ENCODE results near the gene SDC4. TPM values are rescaled to one million over a fixed set of nuclear protein-coding genes. Genes with fewer than 3 reads are reported as not detected.

SDC4 gene
- total RNA-seq, 1 experiment from 2014 or later, result 114 TPM

- peak overlapping the region; percentile 81 for H3K27ac ChIP-seq
- no peaks in the 10 kb centered on the region for H3K27me3 ChIP-seq (ENCODE audit: insufficient read depth, low read depth)
- H3K79me2 ChIP-seq (ENCODE audit: low read depth), result peaks cover 75% of the 10 kb centered on the region
- no peaks in the 10 kb centered on the region for H3K9me2 ChIP-seq (ENCODE audit: insufficient read depth)
- intact Hi-C loops (cut with micrococcal nuclease; ENCODE audit: unreplicated experiment), result loop anchor here (1.0 to 2.0 kb wide), 2 partner anchors 9 to 26 kb away; partner anchors contain the start of gene SYS1
- TF ChIP-seq, protein P1, sequence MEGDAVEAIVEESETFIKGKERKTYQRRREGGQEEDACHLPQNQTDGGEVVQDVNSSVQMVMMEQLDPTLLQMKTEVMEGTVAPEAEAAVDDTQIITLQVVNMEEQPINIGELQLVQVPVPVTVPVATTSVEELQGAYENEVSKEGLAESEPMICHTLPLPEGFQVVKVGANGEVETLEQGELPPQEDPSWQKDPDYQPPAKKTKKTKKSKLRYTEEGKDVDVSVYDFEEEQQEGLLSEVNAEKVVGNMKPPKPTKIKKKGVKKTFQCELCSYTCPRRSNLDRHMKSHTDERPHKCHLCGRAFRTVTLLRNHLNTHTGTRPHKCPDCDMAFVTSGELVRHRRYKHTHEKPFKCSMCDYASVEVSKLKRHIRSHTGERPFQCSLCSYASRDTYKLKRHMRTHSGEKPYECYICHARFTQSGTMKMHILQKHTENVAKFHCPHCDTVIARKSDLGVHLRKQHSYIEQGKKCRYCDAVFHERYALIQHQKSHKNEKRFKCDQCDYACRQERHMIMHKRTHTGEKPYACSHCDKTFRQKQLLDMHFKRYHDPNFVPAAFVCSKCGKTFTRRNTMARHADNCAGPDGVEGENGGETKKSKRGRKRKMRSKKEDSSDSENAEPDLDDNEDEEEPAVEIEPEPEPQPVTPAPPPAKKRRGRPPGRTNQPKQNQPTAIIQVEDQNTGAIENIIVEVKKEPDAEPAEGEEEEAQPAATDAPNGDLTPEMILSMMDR (conservative IDR thresholded peaks at IDR 0.05), result no peak
- no peak for TF ChIP-seq EZH2 (IDR thresholded peaks at IDR 0.05; ENCODE audit: low read depth)
- H3K9me3 ChIP-seq (ENCODE audit: insufficient read depth, low read depth), result no peaks in the 10 kb centered on the region
- H3K36me3 ChIP-seq (ENCODE audit: low read depth), result peaks cover 63% of the 10 kb centered on the region
- peak; percentile 80 to 89 for DNase-seq
- H2AFZ ChIP-seq, result no peak overlapping the region
- H3K4me2 ChIP-seq, result peak overlapping the region; percentile 93
- peaks cover 11% of the 10 kb centered on the region for H4K20me1 ChIP-seq (ENCODE audit: insufficient read depth)
- H3F3A ChIP-seq (ENCODE audit: insufficient read depth, low read depth), result peaks cover 59% of the 10 kb centered on the region
- no peak overlapping the region; the same call in 1 of the 2 replicates for H3K4me3 ChIP-seq
- BruUV-seq (replicated peaks), result TSS peak; percentile 94
- H3K4me1 ChIP-seq (replicated peaks; ENCODE audit: insufficient read depth), result peaks cover 62% of the 10 kb centered on the region
- ChIA-PET CTCF (interaction anchor here (0.8 kb wide), 1 partner anchor 14 kb away, joined by 5 read pairs; no protein-coding TSS in a partner anchor), POLR2A (ENCODE audit: unreplicated experiment) (interaction anchor here (0.6 to 1.4 kb wide), 5 partner anchors 8 to 462 kb away, joined by 4 to 9 read pairs (median 5); no protein-coding TSS in a partner anchor)
Observed at GRCh38 chr20:45336530-45337366, 11.5 kb downstream of the SDC4 start.

GRCh38 chr20:45330476-45330875 is 17.7 kb downstream of the SDC4 start:
- no peak overlapping the region for H3K4me2 ChIP-seq
- H2AFZ ChIP-seq, result no peak overlapping the region
- ChIA-PET CTCF (no interaction called here), POLR2A (ENCODE audit: unreplicated experiment) (interaction anchor here (0.6 kb wide), 1 partner anchor 32 kb away, joined by 3 read pairs; no protein-coding TSS in a partner anchor)
- H3K36me3 ChIP-seq (ENCODE audit: low read depth), result peaks cover 51% of the 10 kb centered on the region
- H3K4me3 ChIP-seq, result no peak overlapping the region
- H3K9me3 ChIP-seq (ENCODE audit: insufficient read depth, low read depth), result no peaks in the 10 kb centered on the region
- no TSS peak for BruUV-seq (replicated peaks)
- H3F3A ChIP-seq (ENCODE audit: insufficient read depth, low read depth), result peaks cover 30% of the 10 kb centered on the region; the same call in 1 of the 2 replicates
- no peaks in the 10 kb centered on the region for H3K9me2 ChIP-seq (ENCODE audit: insufficient read depth)
- H4K20me1 ChIP-seq (ENCODE audit: insufficient read depth), result peaks cover 6% of the 10 kb centered on the region; the same call in 1 of the 2 replicates
- no peak for DNase-seq
- peaks cover 13% of the 10 kb centered on the region for H3K4me1 ChIP-seq (replicated peaks; ENCODE audit: insufficient read depth)
- TF ChIP-seq EZH2 (IDR thresholded peaks at IDR 0.05; ENCODE audit: low read depth), result no peak
- TF ChIP-seq, protein P1 (conservative IDR thresholded peaks at IDR 0.05), result no peak
- intact Hi-C loops (cut with micrococcal nuclease; ENCODE audit: unreplicated experiment), result no loop called here
- peaks cover 14% of the 10 kb centered on the region for H3K79me2 ChIP-seq (ENCODE audit: low read depth)
- no peak overlapping the region for H3K27ac ChIP-seq
- no peaks in the 10 kb centered on the region for H3K27me3 ChIP-seq (ENCODE audit: insufficient read depth, low read depth)

DNA sequence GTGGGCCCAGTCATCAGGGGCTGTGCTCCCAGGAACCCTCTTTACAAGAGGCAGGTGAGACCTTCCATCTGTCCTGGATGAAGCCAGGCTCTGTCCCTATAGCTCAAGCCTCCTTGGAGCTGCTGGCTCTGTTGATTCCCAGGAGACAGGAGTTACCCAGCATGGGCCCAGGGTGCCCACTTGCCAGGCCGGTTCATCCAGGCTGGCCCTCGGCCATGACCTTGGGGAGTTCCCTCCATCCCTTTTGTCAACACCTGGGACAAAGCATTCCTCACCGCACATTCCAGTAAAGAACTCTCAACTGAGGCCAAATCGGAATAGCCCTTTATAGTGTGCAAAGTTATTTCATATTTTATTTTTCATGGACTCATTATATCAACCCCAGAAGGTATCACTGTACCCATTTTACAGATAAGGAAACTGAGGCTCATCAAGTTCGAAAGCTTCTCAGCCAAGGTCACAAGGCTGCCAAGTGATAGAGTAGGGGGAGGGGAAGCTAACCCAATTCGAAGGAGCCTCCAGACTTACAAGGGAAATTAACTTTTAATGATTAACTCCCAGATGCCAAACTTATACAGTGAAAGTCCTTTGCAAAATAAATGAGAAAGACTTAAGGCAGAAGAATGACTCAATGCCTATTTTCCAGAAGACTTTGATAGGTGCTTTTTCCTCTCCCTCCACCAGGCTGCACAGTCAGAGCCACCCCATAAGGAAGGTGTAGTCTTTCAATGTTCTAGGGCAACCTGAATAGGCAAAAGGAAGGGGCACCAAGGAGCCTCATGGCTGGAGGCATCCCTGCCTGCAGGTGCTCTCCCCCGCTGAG is 18.5 kb downstream of the SDC4 start:
- peaks cover 6% of the 10 kb centered on the region; the same call in 1 of the 2 replicates for H4K20me1 ChIP-seq (ENCODE audit: insufficient read depth)
- peak; percentile 47 to 81 for DNase-seq
- CTCF ChIA-PET, result interaction anchor here (0.6 kb wide), 1 partner anchor 45 kb away, joined by 4 read pairs; no protein-coding TSS in a partner anchor

More for the DNA sequence above, 18.5 kb downstream of the SDC4 start:
- H3K79me2 ChIP-seq (ENCODE audit: low read depth), result peaks cover 6% of the 10 kb centered on the region
- POLR2A ChIA-PET (ENCODE audit: unreplicated experiment), result interaction anchor here (0.6 kb wide), 1 partner anchor 462 kb away, joined by 4 read pairs; the partner anchor contains the start of genes DNTTIP1 and WFDC3
- H3K9me2 ChIP-seq (ENCODE audit: insufficient read depth), result no peaks in the 10 kb centered on the region
- no peaks in the 10 kb centered on the region for H3K27me3 ChIP-seq (ENCODE audit: insufficient read depth, low read depth)
- H2AFZ ChIP-seq, result no peak overlapping the region
- H3K27ac ChIP-seq, result no peak overlapping the region
- peaks cover 13% of the 10 kb centered on the region for H3K4me1 ChIP-seq (replicated peaks; ENCODE audit: insufficient read depth)
- BruUV-seq (replicated peaks), result no TSS peak
- intact Hi-C loops (cut with micrococcal nuclease; ENCODE audit: unreplicated experiment), result loop anchor here (2.0 kb wide), 1 partner anchor 15 kb away; no protein-coding TSS in a partner anchor
- H3K4me2 ChIP-seq, result no peak overlapping the region
- TF ChIP-seq, protein P1 (conservative IDR thresholded peaks at IDR 0.05), result no peak
- TF ChIP-seq EZH2 (IDR thresholded peaks at IDR 0.05; ENCODE audit: low read depth), result no peak
- peaks cover 43% of the 10 kb centered on the region for H3K36me3 ChIP-seq (ENCODE audit: low read depth)
- peaks cover 30% of the 10 kb centered on the region for H3F3A ChIP-seq (ENCODE audit: insufficient read depth, low read depth)
- no peak overlapping the region for H3K4me3 ChIP-seq
- H3K9me3 ChIP-seq (ENCODE audit: insufficient read depth, low read depth), result no peaks in the 10 kb centered on the region

All from PC-9 (cell line).